Tibial nerve (tissue), 4 donors: ENCODE measurements around the gene PDXP. TPM values are rescaled to one million over a fixed set of nuclear protein-coding genes. Genes with fewer than 3 reads are reported as not detected.
A peak's percentile ranks its signal among the peaks of the same experiment; 100 is the strongest.

ENCODE experiments used
- DNase-seq, 2 donors: peaks; one replicate each; pipeline ENCODE4 v3.0.0-alpha.2; 2019; ENCODE audit warnings: low spot score in 2 of 2
- H3K27ac ChIP-seq, 4 donors: fragments of 200-600 bp; sonication (generic) in 3 of 4; one replicate each; pipeline ENCODE4 v1.5.1; 2017 to 2019; ENCODE audit warnings: mild to moderate bottlenecking in 1 of 4
- H3K27me3 ChIP-seq, 2 donors: fragments of 200-600 bp; sonication (generic) in 1 of 2; one replicate each; pipeline versions ENCODE4 v1.5.1 to v1.6.0; 2017 to 2019
- H3K36me3 ChIP-seq, 3 donors: fragments of 200-600 bp; sonication (generic); one replicate each; pipeline ENCODE4 v1.5.1; 2018 to 2019
- H3K4me1 ChIP-seq, 4 donors: fragments of 200-600 bp; sonication (generic) in 3 of 4; one replicate each; pipeline ENCODE4 v1.5.1; 2017 to 2019
- H3K4me3 ChIP-seq, 4 donors: fragments of 200-600 bp; sonication (generic) in 3 of 4; one replicate each; pipeline ENCODE4 v1.5.1; 2017 to 2019; ENCODE audit warnings: mild to moderate bottlenecking in 1 of 4, moderate library complexity in 1 of 4
- H3K9me3 ChIP-seq, 4 donors: fragments of 200-600 bp; sonication (generic) in 3 of 4; one replicate each; pipeline ENCODE4 v1.5.1; 2017 to 2019
- EP300 ChIP-seq, 2 donors: sonication (generic); formaldehyde crosslinking; IDR thresholded peaks; one replicate each; pipeline ENCODE4 v1.6.1; 2017; ENCODE audit warnings: antibody characterized with exemption in 2 of 2, mild to moderate bottlenecking in 1 of 2
- POLR2A ChIP-seq, 2 donors: fragments of 450-650 bp; IDR thresholded peaks; one replicate each; pipeline ENCODE4 v1.6.1; 2017; ENCODE audit warnings: antibody characterized with exemption in 2 of 2, mild to moderate bottlenecking in 2 of 2, moderate library complexity in 2 of 2
- WGBS, 2 donors: methylation state at CpG; one replicate each; pipeline ENCODE4 v1.1.5; 2018; 5-methylcytosine and 5-hydroxymethylcytosine counted together
- total RNA-seq, 4 donors: library from RNA; depleted of rRNA; stranded (reverse); fragments of >200 nt; gene quantifications; one replicate each; pipeline ENCODE4 v1.1.0, GENCODE V29; 2016
- TF ChIP-seq, protein P1 (sequence below), 5 experiments: fragments of 200-600 bp in 3 of 5; fragments of 450-650 bp in 2 of 5; sonication (generic) in 3 of 5; IDR thresholded peaks; one replicate each; pipeline ENCODE4 v1.5.1; 2016 to 2019; ENCODE audit warnings: antibody characterized with exemption in 5 of 5, mild to moderate bottlenecking in 3 of 5, moderate library complexity in 2 of 5

Gene PDXP
- total RNA-seq, 4 donors from 2014 or later = 14.7 to 19.7 (median 16.2) TPM

DNA sequence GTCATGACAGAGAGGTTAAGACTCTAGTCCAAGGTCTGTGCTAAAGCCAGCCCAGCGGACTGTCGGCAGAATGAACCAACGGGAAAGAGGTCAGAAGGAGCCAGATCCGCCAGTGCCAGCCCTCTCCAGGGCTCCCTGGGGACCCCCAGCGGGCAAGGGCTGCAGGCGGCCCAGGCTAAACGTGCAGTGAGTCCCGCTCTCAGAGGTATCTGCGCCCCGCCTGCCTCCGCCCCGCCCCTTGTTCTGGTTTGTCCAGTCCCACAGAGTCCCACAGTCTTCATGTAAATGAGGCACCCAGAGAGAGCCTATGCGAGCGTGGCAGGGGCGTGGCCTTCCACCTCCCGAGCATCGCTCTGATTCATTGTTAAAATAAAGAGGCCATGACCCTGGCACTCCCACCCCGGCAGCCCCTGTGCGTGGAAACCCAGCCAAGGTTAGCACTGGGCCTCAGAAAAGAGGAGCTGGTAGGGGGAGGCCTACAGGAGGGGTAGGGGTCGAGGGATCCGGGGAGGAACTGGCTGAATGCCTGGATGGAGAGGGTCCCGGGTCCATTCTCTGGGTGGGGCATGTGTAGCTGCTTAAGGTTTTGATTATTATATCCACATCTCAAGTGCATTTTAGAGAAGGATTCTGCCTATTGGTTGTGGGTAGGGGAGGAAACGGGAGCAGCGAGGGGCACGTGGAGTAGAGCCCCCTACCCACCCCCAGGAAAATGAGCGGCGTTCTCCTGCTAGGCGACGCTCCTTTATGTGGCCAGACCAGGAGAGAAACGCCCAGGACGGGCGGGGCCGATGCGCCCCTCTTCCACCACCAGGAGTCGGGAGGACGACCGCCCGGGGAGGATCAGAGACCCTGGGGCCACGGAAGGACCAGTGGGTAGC lies 38.4 kb downstream of the PDXP start, which contains the start of gene TRIOBP:
Gene TRIOBP (plus strand): TSS at position 392 of the 881 bp plus-strand sequence. CDS start 4,318 bp downstream, outside the sequence.
- Histone ChIP-seq H3K27ac (peak within 1 kb of the TSS in 2 of 4 donors; percentile 33 to 38), H3K4me3 (peak within 1 kb of the TSS in 2 of 4 donors; percentile 24 to 35), H3K27me3 (no peaks in the 10 kb centered on the region), H3K4me1 (peaks cover 0 to 20% (median 10%) of the 10 kb centered on the region in 4 donors), H3K9me3 (no peaks in the 10 kb centered on the region), H3K36me3 (peaks cover 0 to 31% (median 5%) of the 10 kb centered on the region in 3 donors)
- WGBS, 2 donors = 1 to 10% methylated on average over 22 to 29 of the region's 39 CpGs
- TF ChIP-seq, protein P1, sequence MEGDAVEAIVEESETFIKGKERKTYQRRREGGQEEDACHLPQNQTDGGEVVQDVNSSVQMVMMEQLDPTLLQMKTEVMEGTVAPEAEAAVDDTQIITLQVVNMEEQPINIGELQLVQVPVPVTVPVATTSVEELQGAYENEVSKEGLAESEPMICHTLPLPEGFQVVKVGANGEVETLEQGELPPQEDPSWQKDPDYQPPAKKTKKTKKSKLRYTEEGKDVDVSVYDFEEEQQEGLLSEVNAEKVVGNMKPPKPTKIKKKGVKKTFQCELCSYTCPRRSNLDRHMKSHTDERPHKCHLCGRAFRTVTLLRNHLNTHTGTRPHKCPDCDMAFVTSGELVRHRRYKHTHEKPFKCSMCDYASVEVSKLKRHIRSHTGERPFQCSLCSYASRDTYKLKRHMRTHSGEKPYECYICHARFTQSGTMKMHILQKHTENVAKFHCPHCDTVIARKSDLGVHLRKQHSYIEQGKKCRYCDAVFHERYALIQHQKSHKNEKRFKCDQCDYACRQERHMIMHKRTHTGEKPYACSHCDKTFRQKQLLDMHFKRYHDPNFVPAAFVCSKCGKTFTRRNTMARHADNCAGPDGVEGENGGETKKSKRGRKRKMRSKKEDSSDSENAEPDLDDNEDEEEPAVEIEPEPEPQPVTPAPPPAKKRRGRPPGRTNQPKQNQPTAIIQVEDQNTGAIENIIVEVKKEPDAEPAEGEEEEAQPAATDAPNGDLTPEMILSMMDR (IDR thresholded peaks at IDR 0.05) = peak in 4 of 5 experiments; percentile 42 to 58 (median 44)
- TF ChIP-seq EP300 (IDR thresholded peaks at IDR 0.05) = peak in 1 of 2 donors; percentile 46
- TF ChIP-seq POLR2A (IDR thresholded peaks at IDR 0.05) = no peak
- DNase-seq = peak; percentile 72 to 78

- no peak overlapping the region for H3K4me3 ChIP-seq
- H3K36me3 ChIP-seq = peaks cover 0 to 25% (median 0%) of the 10 kb centered on the region in 3 donors
- TF ChIP-seq POLR2A (IDR thresholded peaks at IDR 0.05) (no peak), EP300 (IDR thresholded peaks at IDR 0.05) (no peak)
- TF ChIP-seq, protein P1 (IDR thresholded peaks at IDR 0.05) = no peak
- H3K4me1 ChIP-seq = peaks cover 0 to 20% (median 10%) of the 10 kb centered on the region in 4 donors
- peak overlapping the region in 2 of 4 donors; percentile 33 to 38 for H3K27ac ChIP-seq
- WGBS, 2 donors = 34 to 60% methylated on average over 1 to 3 of the region's 3 CpGs
- no peaks in the 10 kb centered on the region for H3K9me3 ChIP-seq
- H3K27me3 ChIP-seq = no peaks in the 10 kb centered on the region
- DNase-seq = no peak
Measured at GRCh38 chr22:37697538-37697835, 39.0 kb downstream of the PDXP start.

DNA sequence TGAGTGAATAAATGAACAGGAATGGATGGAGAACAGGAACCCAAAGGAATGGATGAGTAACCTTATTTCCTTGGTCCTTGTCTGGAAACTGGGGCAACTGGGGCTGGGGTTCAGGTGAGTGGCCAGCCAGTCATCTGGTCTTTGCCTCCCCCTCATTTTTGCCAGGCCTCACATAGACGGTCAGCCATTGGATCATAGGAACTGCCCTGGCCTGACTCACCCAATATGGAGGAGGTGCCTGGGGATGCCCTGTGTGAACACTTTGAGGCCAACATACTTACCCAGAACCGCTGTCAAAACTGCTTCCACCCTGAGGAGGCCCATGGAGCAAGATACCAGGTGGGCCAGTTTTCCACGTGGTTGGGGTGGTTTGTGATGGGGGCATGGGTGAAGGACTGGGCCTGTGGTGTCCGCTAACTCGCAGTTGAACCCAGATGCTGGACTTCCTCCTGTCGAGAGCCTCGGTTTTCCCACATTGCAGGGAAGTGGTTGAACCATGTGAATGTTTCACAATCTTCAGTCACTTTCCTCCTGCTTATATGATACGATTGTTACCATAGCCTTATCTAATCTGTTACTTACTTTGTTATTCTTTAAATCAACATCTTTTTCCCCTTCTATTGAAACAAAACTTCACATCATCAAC lies 42.7 kb downstream of the PDXP start:
- no peaks in the 10 kb centered on the region for H3K9me3 ChIP-seq
- no peak for DNase-seq
- peaks cover 0 to 13% (median 3%) of the 10 kb centered on the region in 4 donors for H3K4me1 ChIP-seq
- WGBS, 2 donors = 72 to 73% methylated on average over 8 of the region's 8 CpGs
- no peak overlapping the region for H3K27ac ChIP-seq
- no peak overlapping the region for H3K4me3 ChIP-seq
- no peaks in the 10 kb centered on the region for H3K27me3 ChIP-seq
- no peak for TF ChIP-seq EP300 (IDR thresholded peaks at IDR 0.05)
- TF ChIP-seq, protein P1 (IDR thresholded peaks at IDR 0.05) = no peak
- no peak for TF ChIP-seq POLR2A (IDR thresholded peaks at IDR 0.05)
- no peaks in the 10 kb centered on the region for H3K36me3 ChIP-seq

DNA sequence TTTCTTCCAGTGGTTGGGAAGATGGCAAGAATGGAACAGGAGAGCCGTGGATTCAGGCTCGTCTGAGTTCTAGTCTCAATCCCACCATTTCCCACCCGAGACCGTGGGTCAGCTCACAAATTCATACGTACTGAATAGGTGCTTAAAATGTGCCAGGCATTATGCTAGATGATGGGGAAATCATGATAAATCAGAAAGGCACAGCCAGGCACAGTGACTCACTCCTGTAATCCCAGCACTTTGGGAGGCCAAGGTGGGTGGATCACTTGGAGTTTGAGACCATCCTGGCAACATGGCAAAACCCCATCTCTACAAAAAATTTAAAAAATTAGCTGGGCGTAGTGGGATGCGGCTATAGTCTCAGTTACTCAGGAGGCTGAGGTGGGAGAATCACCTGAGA lies 45.4 kb downstream of the PDXP start:
- DNase-seq = no peak
- no peak for TF ChIP-seq POLR2A (IDR thresholded peaks at IDR 0.05)
- no peak for TF ChIP-seq EP300 (IDR thresholded peaks at IDR 0.05)
- TF ChIP-seq, protein P1 (IDR thresholded peaks at IDR 0.05) = no peak
- no peaks in the 10 kb centered on the region for H3K4me1 ChIP-seq
- H3K27me3 ChIP-seq = no peaks in the 10 kb centered on the region
- peaks cover 0 to 2% (median 0%) of the 10 kb centered on the region in 3 donors for H3K36me3 ChIP-seq
- no peak overlapping the region for H3K4me3 ChIP-seq
- 81 to 84% methylated on average over 7 of the region's 7 CpGs for WGBS, 2 donors
- H3K27ac ChIP-seq = no peak overlapping the region
- H3K9me3 ChIP-seq = no peaks in the 10 kb centered on the region

- no peak for DNase-seq
- peaks cover 0 to 10% (median 0%) of the 10 kb centered on the region in 3 donors for H3K36me3 ChIP-seq
- H3K4me3 ChIP-seq = no peak overlapping the region
- TF ChIP-seq EP300 (IDR thresholded peaks at IDR 0.05) (no peak), POLR2A (IDR thresholded peaks at IDR 0.05) (no peak)
- TF ChIP-seq, protein P1 (IDR thresholded peaks at IDR 0.05) = no peak
- WGBS, 2 donors = 76 to 90% methylated on average over 3 of the region's 3 CpGs
- no peaks in the 10 kb centered on the region for H3K9me3 ChIP-seq
- H3K27me3 ChIP-seq = no peaks in the 10 kb centered on the region
- no peak overlapping the region for H3K27ac ChIP-seq
- no peaks in the 10 kb centered on the region for H3K4me1 ChIP-seq
Measured at GRCh38 chr22:37704645-37705044, 46.1 kb downstream of the PDXP start.
